Hepatic stellate cell (primary cell): ENCODE results near the gene PDXDC1.
"Not testable (repeated sequence)": the region's sequence is repeated elsewhere in the genome, so short reads cannot be mapped to it uniquely, and the experiment has no call there.

ENCODE experiments used
- DNase-seq: peaks from one replicate; pipeline ENCODE4 v3.0.0; 2011; ENCODE audit warnings: low spot score

PDXDC1 gene

DNA sequence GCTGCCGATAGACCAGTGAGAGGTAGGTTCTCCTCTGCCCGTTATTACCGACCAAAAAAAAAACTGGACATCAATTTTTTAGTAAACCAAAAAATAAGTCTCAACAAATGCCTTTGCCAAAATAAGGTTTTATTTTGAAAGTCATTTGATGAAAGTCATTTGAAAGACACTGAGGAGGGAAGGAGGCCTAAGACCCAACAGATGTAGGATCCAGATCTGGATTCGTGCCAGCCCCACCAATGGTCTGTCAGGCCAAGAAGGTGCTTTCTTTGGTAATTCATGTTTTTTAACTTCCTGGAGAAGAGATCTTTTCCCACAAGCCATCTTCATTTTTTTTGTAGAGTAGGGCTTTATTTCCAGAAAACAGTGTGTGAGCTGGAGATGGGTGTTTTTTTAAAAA is 62.9 kb downstream of the PDXDC1 start:
- no peak for DNase-seq

DNA sequence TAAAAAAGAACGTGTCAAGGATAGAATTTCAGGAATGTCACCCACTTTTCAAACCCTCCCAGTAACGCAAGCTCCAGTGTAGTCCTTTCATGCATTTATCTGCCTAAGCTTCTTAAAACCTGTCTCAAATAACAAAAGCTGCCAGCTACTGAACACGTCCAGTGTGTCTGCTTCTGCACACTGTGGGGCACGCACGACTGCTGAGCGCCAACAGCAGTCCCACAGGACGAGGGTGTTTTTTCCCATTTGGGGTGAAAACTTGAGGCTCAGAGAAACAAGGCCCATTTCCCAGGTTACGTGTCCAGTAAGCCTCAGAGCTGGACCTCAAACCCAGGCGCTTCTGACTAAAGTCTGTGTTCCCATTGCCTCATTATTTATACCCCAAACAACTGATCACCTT is 63.9 kb downstream of the PDXDC1 start:
- no peak for DNase-seq

DNA sequence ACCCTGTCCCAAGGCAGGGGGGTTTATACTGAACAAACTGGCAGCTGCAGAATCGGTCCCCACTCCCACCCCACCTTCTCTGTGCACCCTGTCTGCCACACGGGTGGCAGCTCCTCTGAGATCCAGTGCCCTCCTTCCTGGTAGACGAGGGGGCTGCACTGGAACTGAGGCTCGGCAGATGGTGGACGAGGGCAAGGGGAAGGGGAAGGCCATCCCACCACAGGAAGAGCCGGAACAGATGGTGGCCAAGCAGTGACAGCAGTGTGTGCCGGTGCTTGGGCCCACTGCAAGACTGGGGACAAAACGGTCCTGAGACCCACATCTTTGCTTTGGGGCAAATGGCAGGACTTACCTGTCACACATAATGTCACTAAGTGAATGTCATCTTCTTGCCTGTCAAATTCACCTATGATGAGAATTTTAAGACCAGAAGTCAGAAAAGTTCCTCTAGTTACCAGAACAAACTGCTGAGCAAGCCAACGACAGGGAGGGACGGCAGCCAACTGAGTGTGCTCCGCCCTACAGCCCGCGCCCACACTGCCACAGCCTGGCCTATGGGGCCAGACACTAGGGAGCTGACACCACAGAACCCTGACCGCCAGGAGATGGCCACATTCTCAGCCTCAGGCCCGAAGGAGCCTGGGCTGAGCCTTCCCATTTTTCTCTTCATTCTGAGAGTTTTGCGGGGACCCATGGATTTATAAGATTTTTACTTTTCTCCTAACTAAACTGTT is 66.6 kb downstream of the PDXDC1 start:
- peak; percentile 75 for DNase-seq

DNA sequence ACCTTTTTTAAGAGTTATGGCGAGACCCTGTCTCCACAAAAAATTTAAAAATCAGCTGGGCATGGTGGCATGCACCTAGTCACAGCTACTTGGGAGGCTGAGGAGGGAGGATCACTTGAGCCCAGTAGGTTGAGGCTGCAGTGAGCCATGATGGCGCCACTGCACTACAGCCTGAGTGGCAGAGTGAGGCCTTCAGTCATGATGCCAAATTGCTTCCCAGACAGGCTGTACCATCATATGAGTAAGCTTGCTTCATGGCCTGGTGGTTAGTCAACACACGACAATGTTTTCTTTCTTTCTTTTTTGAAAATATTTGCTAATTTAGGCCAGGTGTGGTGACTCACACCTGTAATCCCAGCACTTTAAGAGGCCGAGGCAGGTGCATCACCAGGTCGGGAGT is 68.5 kb downstream of the PDXDC1 start:
- no peak for DNase-seq

DNA sequence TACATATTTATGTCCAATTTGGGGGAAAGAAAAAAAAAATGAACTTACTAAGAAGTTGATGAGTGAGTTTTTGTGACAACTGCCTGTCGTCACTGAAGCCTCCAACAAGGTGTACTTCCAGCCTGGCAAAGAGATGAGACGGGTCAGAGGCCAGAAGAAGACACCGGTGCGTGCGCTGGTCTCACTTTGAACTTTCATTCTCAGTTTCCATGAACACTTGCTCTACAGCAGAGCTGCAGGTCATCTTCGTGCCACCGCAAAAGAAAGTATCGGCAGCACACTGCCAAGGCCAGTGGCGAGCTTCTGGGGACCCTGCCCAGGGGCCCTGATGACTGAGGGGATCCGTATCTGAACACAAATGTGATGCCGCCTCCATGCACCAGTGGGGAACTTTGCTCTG is 69.5 kb downstream of the PDXDC1 start:
- no peak for DNase-seq

DNA sequence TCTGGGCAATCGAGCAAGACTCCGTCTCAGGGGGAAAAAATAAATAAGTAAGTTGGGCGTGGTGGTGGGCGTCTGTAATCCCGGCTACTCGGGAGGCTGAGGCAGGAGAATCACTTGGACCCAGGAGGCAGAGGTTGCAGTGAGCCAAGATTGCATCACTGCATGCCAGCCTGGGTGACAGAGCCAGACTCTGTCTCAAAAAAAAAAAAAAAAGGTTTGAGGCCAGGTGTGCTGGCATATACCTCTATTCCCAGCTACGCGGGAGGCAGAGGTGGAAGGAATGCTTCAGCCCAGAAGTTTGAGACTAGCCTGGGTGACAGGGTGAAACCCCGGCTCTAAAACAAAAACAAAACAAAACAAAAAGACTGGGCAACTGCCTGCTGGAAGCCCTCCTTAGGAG is 70.4 kb downstream of the PDXDC1 start:
- DNase-seq, result not testable (repeated sequence)

DNA sequence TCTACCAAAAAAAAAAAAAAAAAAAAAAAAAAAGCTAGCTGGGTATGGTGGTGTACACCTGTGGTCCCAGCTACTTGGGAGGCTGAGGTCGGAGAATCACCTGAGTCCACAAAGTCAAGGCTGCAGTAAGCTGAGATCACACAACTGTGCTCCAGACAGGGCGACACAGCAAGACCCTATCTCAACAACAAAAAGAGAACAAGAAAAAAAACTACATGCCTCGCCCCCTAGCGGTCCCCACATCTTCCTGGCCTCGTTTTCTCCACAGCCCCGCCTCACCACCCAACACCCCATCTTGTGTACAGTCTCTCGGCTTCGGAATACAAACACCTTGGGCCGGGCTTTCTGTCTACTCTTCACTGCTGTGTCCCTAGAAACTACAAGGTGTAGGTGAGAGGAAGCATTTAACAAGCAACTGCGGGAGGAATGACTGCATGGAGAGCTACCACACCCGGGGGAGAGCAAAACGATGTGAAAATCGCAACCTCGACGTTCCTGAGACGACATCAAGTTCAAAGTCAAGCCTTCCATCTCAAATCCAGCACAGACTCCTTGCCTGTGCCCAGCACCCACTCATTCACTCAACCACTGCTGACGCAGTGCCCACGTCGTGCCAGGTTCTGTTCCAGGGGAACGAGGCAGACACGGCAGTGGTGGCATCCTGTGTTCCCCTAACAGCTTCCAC is 72.0 kb downstream of the PDXDC1 start:
- DNase-seq, result no peak

DNA sequence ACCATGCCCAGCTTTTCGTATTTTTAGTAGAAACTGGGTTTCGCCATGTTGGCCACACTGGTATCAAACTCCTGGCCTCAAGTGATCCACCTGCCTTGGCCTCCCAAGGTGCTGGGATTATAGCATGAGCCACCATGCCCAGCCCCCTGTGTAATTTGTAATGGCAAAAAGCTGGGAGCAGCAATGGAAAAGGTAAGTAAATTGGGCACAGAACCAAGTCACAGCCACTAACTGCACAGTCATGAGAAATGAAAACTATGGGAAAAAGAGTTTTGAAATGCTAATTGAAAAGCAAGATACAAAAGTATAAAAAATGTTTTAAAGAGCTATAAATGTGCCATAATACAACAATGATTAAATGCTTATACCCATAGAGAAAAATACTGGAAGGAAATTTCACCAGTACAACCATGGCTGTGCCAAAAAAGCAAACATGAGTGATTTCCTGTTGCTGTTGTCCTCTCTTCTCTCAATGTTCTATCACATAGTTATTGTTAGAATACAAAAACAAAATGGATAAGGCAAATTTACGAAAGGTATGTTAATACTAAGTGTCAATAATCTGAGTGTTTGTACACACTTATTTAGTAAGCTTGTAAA is 74.9 kb downstream of the PDXDC1 start:
- DNase-seq, result no peak

DNA sequence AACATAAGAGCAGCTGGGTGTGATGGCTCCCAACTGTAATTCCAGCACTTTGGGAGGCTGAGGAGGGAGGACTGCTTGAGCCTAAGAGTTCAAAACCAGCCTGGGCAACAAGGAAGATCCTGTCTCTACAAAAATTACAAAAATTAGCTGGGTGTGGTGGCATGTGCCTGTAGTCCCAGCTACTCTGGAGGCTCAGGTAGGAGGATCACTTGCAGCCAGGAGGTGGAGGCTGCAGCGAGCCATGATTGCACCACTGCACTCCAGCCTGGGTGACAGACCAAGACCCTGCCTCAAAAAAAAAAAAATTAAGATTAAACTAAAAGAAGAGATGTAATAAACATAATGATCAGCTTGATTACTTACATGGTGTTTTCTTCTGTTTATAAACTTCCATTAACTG is 75.6 kb downstream of the PDXDC1 start:
- not testable (repeated sequence) for DNase-seq

DNA sequence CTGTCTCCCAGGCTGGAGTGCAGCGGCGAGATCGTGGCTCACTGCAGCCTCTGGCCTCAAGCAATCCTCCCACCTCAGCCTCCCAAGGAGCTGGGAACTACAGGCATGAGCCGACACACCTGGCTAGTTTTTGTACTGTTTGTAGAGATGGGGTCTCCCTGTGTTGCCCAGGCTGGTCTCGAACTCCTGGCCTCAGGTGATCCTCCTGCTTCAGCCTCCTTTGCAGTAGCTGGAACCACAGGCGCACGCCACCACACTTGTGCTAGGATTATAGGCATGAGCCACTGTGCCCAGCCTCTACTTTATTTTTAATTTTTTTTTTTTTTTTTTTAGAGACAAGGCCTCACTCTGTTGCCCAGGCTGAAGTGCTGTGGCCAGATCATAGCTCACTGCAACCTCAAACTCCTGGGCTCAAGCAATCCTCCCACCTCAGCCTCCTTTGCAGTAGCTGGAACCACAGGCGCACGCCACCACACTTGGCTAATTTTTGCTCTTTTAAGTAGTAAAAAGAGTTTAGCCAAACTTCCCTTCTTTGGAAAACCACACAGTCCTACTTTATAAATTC is 76.6 kb downstream of the PDXDC1 start:
- DNase-seq, result no peak

DNA sequence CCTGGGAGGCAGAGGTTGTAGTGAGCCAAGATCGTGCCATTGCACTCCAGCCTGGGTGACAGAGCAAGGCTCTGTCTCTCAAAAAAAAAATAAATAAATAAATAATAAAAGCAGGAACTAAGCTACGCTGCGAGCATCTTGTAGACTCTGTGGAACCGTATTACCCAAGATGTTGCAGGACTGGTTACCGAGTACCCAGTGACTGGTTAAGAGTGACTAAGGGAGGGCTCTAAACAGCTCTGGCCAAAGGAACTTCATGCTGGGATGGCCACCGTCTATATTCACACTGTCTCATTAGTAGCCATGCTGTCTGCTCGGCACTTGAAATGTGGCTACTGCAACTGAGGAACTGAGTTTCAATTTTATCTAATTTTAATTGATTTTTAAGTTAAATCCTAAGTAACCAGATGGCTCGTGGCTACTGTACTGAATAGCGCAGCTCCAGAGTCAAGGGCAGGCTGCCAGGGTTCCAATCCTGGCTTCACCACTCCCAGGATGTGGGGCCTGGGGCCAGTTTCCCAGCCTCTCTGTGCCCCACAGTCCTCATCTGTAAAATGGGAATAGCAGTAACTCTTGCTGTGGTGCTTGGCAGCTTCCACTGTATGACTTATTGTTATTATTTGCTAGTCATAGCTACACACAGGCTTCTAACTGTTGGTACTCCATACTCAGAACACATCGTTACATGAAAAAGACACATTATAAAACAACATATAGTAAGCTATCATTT is 78.1 kb downstream of the PDXDC1 start:
- DNase-seq, result no peak

DNA sequence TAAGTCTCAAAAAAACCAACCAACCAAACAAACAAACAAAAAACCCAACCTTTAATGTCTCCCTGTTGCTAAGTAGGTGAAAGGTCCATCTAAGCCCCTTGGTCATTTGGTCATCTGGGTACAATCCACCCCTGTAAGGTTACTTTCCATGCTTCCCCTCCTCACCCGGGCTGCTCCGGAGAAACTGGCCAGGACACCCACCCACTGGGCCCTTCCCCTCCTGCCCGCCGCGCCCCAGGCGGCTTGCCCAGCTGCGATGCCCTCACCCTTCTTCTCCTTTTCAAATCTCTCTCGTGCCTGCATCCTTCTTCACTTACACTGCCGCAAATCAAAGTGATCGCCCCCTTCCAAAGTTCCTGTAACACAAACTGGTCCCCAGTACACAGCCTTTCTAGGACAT is 79.1 kb downstream of the PDXDC1 start:
- no peak for DNase-seq

DNA sequence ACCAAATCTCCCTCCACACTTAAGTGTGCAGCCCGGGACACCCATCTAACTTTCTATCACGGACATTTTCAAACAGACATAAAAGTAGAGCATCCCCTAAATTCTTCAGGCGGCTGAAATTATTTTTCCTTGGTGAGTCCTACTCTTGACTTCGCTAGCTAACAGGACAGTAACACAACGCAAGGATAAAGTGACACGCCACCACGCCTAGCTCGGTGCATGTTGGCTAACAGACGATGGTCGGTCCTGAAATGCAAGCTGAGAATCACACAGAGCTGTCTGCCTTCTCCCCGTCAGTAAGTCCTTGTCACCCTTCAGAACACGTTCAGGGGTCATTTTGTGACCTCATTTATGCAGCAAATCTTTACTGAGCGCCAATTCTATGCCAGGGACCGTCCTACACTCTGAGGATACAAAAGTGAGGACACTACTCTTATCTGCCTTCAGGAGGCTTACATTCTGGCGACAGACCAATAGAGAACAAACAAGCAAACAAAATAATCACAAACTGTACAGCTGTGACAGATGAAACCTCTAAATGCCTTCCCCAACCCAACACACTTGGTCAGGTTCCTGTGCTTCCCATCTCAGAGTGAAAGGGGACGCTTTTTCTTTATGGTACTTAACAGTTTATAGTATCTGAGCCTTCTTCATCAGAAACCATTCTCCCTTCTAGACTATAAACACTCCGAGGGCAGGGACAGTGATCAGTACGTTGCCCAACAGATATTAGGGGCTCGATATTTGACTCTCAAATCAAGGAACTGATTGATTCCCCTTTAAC is 79.7 kb downstream of the PDXDC1 start:
- DNase-seq, result no peak

DNA sequence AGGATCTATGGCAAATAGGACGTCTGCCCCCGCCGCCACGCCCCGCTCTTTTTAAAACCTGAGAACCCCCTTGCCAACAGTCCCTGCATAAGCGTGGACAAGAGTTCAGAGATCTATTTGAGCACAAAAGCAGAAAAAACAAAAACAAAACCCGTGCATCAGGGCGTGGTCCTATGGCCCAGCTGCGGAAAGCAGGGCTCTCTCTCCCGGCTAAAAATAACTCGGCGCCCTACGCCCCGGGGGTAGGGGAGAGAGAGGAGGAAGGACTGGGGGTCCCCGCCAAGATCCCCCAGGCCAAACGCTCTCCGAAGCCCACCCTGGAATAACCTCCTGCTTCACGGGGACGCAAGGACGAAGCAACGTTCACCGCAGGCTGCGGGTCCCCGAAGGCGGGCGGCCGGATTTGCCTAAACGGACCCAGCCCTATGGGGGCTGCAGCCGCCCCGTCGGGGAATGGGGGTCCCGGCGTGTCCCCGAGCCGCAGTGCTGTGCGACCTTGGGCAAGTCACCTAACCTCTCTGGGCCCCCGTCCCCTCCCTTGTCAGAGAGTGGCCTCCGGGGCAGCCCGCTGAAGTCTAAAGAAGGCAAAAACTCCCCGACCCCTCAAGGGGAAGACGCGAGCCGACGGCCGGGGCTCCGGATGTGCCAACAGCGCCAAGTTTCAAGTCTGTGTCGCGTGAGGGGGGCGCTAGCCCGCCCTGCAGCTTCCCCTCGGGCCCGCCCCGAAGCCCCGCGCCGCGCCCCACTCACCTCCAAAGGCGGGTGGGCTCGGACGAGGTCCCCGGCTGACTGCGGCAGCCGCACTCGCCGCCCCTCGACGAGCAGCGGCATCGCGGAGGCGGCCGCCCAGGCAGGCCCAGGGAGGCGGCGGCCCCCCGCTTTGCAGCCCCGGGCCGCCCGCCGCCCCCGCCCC is 80.6 kb downstream of the PDXDC1 start:
- peak; percentile 53 for DNase-seq

DNA sequence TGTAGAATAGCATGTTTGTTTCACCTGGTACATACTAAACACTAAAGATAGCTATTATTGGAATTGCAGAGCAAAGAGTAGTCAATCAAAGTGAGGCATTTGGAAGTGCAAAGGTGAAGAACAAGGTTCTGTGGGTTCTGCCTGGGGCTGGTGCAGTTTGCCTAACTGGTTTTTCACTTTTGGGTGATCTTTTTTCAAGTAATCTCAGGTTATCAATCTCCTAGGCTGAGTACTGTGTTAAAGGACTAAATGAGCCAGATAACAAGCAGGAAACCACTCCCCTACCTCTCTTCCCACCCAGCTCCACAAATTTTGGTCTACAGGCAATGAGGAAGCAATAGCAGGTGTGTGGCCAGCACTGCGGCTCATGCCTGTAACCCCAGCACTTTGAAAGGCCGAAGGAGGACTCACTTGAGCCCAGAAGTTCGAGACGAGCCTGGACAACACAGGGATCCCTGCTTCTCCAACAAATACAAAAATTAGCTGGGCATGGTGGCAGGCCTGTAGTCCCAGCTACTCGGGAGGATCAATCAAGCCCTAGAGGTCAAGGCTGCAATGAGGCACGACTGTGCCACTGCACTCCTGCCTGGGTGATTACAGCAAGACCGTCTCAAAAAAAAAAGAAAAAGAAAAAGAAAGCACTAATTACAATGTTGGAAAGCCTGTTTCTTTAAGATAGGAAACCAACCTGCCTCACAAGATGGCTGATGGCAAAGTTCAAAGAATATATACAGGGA is 83.0 kb downstream of the PDXDC1 start:
- no peak for DNase-seq

DNA sequence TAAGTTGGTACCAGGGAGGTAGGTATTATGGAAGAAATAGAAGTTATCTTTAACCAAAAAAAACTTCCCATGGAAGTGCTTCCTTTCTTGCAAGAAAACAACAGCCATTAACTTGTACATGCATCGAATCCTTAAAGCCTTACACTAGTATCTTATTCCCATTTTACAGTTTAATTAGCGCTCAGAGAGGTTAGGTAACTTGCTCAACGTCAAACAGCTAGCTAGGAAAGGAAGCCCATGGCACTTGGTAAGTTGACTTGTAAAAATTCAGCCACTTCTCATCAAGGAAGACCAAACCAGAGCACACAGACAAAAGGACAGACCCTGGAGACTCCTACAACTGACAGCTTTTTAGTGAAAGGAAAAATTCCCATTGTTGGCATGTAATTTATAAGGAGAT is 84.5 kb downstream of the PDXDC1 start:
- no peak for DNase-seq

DNA sequence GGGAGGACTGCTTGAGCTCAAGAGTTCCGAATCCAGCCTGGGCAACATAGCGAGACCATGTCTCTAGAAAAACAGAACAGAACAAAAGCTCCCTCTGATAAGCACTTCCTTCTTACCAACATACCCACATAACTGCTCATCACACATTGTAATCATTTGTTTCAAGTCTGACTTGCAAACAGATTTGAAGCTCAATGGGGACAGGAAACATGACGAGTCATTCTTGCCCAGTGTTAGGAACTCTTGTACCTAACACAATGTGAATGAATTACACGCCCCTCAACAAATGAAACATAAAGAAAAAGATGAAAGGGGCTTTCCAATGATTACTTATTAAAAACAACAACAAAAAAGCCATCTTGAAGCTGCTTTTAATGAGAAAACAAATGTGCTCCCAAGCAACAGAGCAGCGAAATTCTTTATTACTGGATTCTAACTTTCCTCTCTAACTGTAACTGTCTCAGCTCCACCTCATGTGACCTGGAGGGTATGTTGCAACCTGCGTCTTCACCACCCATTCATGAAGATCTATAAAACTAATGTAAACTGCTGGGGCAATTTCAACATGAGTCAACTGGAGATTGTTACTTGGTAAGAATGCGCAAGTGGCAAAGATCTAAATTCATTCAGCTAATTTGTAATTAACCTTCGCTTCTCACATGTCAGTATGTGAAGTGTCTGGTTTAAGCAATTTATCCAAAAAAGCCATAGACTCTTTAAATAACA is 87.4 kb downstream of the PDXDC1 start:
- not testable (repeated sequence) for DNase-seq

DNA sequence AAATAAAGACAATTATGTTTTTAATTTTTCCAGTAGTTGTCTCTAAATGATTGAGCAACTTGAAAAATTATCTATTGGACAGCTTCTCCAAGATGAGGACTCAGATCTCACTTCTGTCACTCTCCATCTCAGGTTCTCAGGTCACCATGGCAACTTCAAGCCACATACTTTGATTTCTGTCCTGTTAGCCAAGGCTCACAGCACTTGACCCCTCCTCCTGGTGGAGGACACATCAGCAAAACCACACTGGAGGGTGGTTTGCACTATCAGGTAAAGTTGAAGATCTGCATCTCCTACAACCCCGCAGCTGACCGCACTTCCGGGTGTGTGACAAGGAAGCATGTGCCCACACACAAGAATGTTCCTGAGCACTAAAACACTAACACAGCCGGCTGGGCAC is 91.1 kb downstream of the PDXDC1 start:
- not testable (repeated sequence) for DNase-seq

DNA sequence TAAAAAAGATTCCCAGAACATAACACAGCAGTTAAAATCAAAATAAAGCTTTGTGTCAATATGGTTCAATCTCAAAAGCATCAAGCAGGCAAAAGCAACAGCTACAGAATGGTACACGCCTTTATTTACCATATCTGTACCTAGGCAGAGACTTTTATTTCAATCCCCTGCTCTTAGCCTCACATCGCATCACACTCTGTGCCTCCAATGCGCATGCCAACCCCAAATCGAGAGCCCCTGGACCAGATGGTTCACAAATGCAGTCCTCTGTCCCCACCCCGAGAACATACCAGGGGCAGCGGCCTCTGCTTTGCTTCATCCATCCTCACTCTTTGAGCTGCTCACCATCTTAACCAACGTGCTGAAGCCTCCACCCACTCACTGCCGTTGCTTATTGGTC is 91.9 kb downstream of the PDXDC1 start:
- DNase-seq, result not testable (repeated sequence)
